CD4-positive, alpha-beta T cell (primary cell): Measurements from ENCODE around the gene BCAT1. TPM values are rescaled to one million over a fixed set of nuclear protein-coding genes. Genes with fewer than 3 reads are reported as not detected.

ENCODE experiments used
- ATAC-seq: fragments of 200-7000 bp; cut with Tn5 transposase; one replicate; pipeline ENCODE4 v1.10.0; 2022; ENCODE audit warnings: mild to moderate bottlenecking; ENCODE audit not compliant: poor library complexity
- CTCF ChIA-PET: fragments of 350-600 bp; sonication (Branson Sonifier 250); formaldehyde crosslinking; loops from one replicate; lab custom pipeline; 2021; ENCODE audit warnings: antibody characterized with exemption, inconsistent platforms; lab: Charles Lee
- POLR2A ChIA-PET: fragments of 350-600 bp; sonication (Branson Sonifier 250); formaldehyde crosslinking; loops from one replicate; lab custom pipeline; 2021; ENCODE audit warnings: antibody characterized with exemption, inconsistent platforms; lab: Charles Lee
- DNase-seq, 14 experiments: peaks; one replicate each; pipeline ENCODE4 v3.0.0-alpha.2; 2013 to 2020; ENCODE audit warnings: mixed read lengths in 2 of 14
- H3K27ac ChIP-seq, 2 donors: one replicate each; pipeline versions ENCODE4 v1.5.1 to v1.7.0; 2013; ENCODE audit warnings: low read length in 2 of 2, low read depth in 1 of 2, mild to moderate bottlenecking in 1 of 2
- H3K27me3 ChIP-seq, 2 experiments: 1 replicate in 1 of 2; 2 replicates in 1 of 2; pipeline versions ENCODE4 v1.6.1 to v1.7.0; 2013; ENCODE audit warnings: low read length in 2 of 2, control low read depth in 1 of 2, mild to moderate bottlenecking in 1 of 2, moderate library complexity in 1 of 2; ENCODE audit not compliant: insufficient read depth in 2 of 2, control insufficient read depth in 1 of 2
- H3K36me3 ChIP-seq: one replicate; pipeline ENCODE4 v1.6.1; 2013; ENCODE audit warnings: low read length, control low read depth; ENCODE audit not compliant: insufficient read depth
- H3K4me1 ChIP-seq: one replicate; pipeline ENCODE4 v1.6.1; 2013; ENCODE audit warnings: low read length, control low read depth; ENCODE audit not compliant: insufficient read depth
- H3K4me3 ChIP-seq: one replicate; pipeline ENCODE4 v1.5.1; 2013; ENCODE audit warnings: mild to moderate bottlenecking, low read length, moderate library complexity
- H3K9me3 ChIP-seq, 2 experiments: 1 replicate in 1 of 2; 2 replicates in 1 of 2; pipeline versions ENCODE4 v1.6.1 to v1.7.0; 2013; ENCODE audit warnings: low read length in 2 of 2, mild to moderate bottlenecking in 2 of 2, control low read depth in 1 of 2, moderate library complexity in 1 of 2; ENCODE audit not compliant: control insufficient read depth in 1 of 2, insufficient read depth in 1 of 2
- H3K27ac Mint-ChIP-seq: one replicate; pipeline ENCODE4 v1.8.0; 2020; ENCODE audit warnings: mixed read lengths
- H3K27me3 Mint-ChIP-seq: one replicate; pipeline ENCODE4 v1.8.0; 2021; ENCODE audit warnings: mixed read lengths
- H3K36me3 Mint-ChIP-seq: one replicate; pipeline ENCODE4 v1.8.0; 2021; ENCODE audit warnings: low read depth, mixed read lengths
- H3K4me1 Mint-ChIP-seq: one replicate; pipeline ENCODE4 v1.8.0; 2021; ENCODE audit warnings: low read depth, mixed read lengths
- H3K4me3 Mint-ChIP-seq: one replicate; pipeline ENCODE4 v1.8.0; 2020; ENCODE audit warnings: mild to moderate bottlenecking, mixed read lengths
- H3K9me3 Mint-ChIP-seq: one replicate; pipeline ENCODE4 v1.8.0; 2020; ENCODE audit warnings: mixed read lengths
- intact Hi-C, 2 experiments: fragments of 100-400 bp; cut with DNase I in 1 of 2; cut with micrococcal nuclease in 1 of 2; formaldehyde crosslinking; loops; one replicate each; pipeline versions ENCODE4 v1.15.1 to v1.9.0; 2023 to 2025; cut with DNase I, micrococcal nuclease
- total RNA-seq, 174 experiments: library from RNA in 2 of 174; stranded (reverse) in 2 of 174; gene quantifications; one replicate each; pipeline ENCODE4 v1.2.3 and lab custom pipeline; 2021 to 2026
- TF ChIP-seq, protein P1 (sequence below): fragments of 200-600 bp; IDR thresholded peaks from one replicate; pipeline ENCODE4 v1.8.0; 2022; ENCODE audit warnings: antibody characterized with exemption, mild to moderate bottlenecking

Gene BCAT1
- total RNA-seq, 2 experiments from 2014 or later, result 0.34 to 0.91 TPM

DNA sequence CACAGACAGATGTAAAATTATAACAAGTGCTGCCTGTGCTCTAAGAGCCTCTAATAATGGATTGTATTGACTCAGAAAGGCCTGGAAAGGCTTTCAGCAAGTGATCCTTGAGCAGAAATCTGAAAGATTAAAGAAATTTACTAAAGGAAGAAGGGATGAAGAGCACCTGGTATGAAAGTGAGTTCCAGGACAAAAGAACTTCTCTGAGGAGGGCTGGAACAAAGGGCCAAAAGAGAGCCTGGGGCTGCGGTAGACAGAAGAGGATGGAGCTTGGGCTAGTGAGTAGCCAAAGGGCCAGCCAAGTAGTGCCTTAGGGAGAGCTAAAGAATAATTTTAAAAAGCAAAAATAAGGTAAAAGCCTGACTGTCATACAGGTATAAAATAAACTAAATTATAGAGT lies 44.0 kb downstream of the BCAT1 start:
- H3K27ac Mint-ChIP-seq, result no peak overlapping the region
- peaks cover 24% of the 10 kb centered on the region for H3K27me3 Mint-ChIP-seq
- Histone ChIP-seq H3K4me1 (peaks cover 12% of the 10 kb centered on the region), H3K9me3 (no peaks in the 10 kb centered on the region), H3K27ac (no peak overlapping the region), H3K27me3 (peaks cover 13 to 29% of the 10 kb centered on the region in 2 experiments), H3K4me3 (no peak overlapping the region), H3K36me3 (no peaks in the 10 kb centered on the region)
- H3K4me1 Mint-ChIP-seq, result peaks cover 19% of the 10 kb centered on the region
- H3K9me3 Mint-ChIP-seq, result no peaks in the 10 kb centered on the region
- H3K36me3 Mint-ChIP-seq, result no peaks in the 10 kb centered on the region
- intact Hi-C loops, result no loop called here
- POLR2A ChIA-PET, result no interaction called here
- no peak overlapping the region for H3K4me3 Mint-ChIP-seq
- no peak for DNase-seq
- CTCF ChIA-PET, result no interaction called here
- ATAC-seq, result no peak
- TF ChIP-seq, protein P1, sequence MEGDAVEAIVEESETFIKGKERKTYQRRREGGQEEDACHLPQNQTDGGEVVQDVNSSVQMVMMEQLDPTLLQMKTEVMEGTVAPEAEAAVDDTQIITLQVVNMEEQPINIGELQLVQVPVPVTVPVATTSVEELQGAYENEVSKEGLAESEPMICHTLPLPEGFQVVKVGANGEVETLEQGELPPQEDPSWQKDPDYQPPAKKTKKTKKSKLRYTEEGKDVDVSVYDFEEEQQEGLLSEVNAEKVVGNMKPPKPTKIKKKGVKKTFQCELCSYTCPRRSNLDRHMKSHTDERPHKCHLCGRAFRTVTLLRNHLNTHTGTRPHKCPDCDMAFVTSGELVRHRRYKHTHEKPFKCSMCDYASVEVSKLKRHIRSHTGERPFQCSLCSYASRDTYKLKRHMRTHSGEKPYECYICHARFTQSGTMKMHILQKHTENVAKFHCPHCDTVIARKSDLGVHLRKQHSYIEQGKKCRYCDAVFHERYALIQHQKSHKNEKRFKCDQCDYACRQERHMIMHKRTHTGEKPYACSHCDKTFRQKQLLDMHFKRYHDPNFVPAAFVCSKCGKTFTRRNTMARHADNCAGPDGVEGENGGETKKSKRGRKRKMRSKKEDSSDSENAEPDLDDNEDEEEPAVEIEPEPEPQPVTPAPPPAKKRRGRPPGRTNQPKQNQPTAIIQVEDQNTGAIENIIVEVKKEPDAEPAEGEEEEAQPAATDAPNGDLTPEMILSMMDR, result no peak

DNA sequence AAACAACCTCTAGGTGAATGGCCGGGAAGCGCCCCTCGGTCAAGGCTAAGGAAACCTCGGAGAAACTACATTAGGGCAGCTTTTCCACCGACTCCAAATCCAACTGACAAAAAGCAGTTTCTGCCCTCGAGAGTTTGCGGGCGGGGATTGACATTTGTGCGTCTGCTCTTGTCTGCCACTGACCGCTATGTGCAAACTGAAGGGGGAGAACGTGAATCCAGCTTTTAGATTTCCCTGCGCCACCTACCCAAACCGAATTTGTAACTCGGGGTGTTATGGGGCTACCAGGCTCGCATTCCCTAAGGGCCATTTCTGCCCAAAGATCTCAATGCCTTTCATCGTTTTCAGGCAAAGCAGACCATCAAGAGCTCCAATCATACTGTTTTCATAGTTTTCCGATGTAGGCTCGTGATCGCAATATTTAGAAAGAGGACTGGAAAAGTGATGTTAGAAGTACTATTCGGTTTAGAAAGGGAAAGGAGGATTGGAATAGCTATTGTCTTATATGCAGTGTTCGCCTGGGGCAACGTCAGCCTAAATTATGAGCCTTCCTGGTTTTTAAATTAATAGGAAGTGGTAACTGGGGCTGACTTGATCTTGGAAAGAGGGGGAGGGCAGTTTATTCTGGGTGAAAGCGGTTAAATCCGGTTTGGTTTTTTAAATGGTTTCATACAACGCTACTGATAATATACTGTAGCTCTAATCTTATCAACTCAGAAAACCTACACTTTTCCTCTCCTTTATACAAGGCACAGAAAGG lies 45.4 kb downstream of the BCAT1 start:
- intact Hi-C loops, result no loop called here
- DNase-seq (peak in 2 of 14 experiments; percentile 12 to 20), ATAC-seq (no peak)
- CTCF ChIA-PET, result no interaction called here
- Histone ChIP-seq H3K27ac (no peak overlapping the region), H3K4me3 (peak overlapping the region; percentile 49), H3K9me3 (no peaks in the 10 kb centered on the region), H3K27me3 (peaks cover 13 to 29% of the 10 kb centered on the region in 2 experiments), H3K4me1 (peaks cover 12% of the 10 kb centered on the region), H3K36me3 (no peaks in the 10 kb centered on the region)
- Mint-ChIP-seq H3K9me3 (no peaks in the 10 kb centered on the region), H3K36me3 (no peaks in the 10 kb centered on the region), H3K4me3 (peak overlapping the region; percentile 58), H3K27ac (no peak overlapping the region), H3K4me1 (peaks cover 19% of the 10 kb centered on the region), H3K27me3 (peaks cover 35% of the 10 kb centered on the region)
- TF ChIP-seq, protein P1, result no peak
- POLR2A ChIA-PET, result no interaction called here

DNA sequence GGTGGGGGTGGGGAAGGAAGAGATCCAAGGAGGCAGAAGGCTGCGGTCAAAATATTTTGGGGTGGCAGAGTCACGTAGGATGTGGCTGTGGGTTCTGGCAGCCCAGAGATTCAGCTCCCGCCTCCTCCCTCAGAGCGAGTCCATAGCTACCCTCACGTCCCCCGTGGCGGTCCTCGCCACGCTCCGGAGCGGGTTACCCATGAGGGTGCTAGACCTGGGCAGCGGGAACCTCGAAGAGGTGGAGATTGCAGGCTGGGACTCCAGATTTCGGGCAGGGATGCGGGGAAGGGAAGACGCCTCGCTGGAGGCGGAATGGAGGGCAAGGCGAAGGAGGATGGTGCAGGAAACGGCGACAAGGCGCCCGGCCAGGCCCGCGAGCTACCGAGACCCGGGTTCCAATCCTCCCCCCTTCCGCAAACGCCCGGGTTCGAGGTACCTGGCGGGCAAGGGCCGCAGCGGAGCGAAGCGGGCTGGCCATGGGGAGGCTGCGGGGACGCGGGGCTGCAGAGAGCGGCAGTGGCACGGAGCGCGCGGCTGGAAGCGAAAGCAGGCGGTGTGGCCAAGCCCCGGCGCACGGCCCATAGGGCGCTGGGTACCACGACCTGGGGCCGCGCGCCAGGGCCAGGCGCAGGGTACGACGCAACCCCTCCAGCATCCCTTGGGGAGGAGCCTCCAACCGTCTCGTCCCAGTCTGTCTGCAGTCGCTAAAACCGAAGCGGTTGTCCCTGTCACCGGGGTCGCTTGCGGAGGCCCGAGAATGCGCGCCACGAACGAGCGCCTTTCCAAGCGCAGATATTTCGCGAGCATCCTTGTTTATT lies 46.2 kb downstream of the BCAT1 start:
- H3K27ac Mint-ChIP-seq, result no peak overlapping the region
- Histone ChIP-seq H3K4me1 (peaks cover 12% of the 10 kb centered on the region), H3K27me3 (peaks cover 13 to 29% of the 10 kb centered on the region in 2 experiments), H3K4me3 (peak overlapping the region; percentile 49), H3K36me3 (no peaks in the 10 kb centered on the region), H3K9me3 (no peaks in the 10 kb centered on the region), H3K27ac (no peak overlapping the region)
- ChIA-PET POLR2A (no interaction called here), CTCF (no interaction called here)
- ATAC-seq (peak; percentile 41), DNase-seq (peak in 3 of 14 experiments; percentile 13 to 23 (median 23))
- peaks cover 35% of the 10 kb centered on the region for H3K27me3 Mint-ChIP-seq
- no peaks in the 10 kb centered on the region for H3K36me3 Mint-ChIP-seq
- H3K9me3 Mint-ChIP-seq, result no peaks in the 10 kb centered on the region
- intact Hi-C loops, result no loop called here
- peak overlapping the region; percentile 85 for H3K4me3 Mint-ChIP-seq
- peaks cover 19% of the 10 kb centered on the region for H3K4me1 Mint-ChIP-seq
- TF ChIP-seq, protein P1, result no peak
